Neural cell (in vitro differentiated cells): ENCODE results near the gene ZNF793.

Experiments used
- CTCF ChIP-seq: fragments of 450-650 bp; IDR thresholded peaks from 2 replicates; pipeline ENCODE4 v1.5.1; 2014; ENCODE audit warnings: antibody characterized with exemption, mild to moderate bottlenecking, moderate library complexity; ENCODE audit not compliant: poor library complexity, severe bottlenecking
- EP300 ChIP-seq: fragments of 450-650 bp; conservative IDR thresholded peaks from 2 replicates; pipeline ENCODE4 v1.6.1; 2014; ENCODE audit warnings: antibody characterized with exemption, mild to moderate bottlenecking, moderate library complexity; ENCODE audit not compliant: poor library complexity, severe bottlenecking
- MXI1 ChIP-seq: fragments of 450-650 bp; conservative IDR thresholded peaks from 2 replicates; pipeline ENCODE4 v1.6.1; 2014; ENCODE audit warnings: antibody characterized with exemption, mild to moderate bottlenecking; ENCODE audit not compliant: poor library complexity, severe bottlenecking
- POLR2AphosphoS5 ChIP-seq: IDR thresholded peaks from 2 replicates; pipeline ENCODE4 v1.6.1; 2012
- REST ChIP-seq: IDR thresholded peaks from 2 replicates; pipeline ENCODE4 v1.6.1; 2012; ENCODE audit warnings: borderline replicate concordance
- TAF1 ChIP-seq: IDR thresholded peaks from 2 replicates; pipeline ENCODE4 v1.6.1; 2012; ENCODE audit warnings: low read depth

GRCh38 chr19:37565370-37565669 is 58.6 kb downstream of the ZNF793 start:
- TF ChIP-seq CTCF, result no peak
- TF ChIP-seq MXI1, result no peak
- TF ChIP-seq POLR2AphosphoS5, result no peak
- no peak for TF ChIP-seq TAF1
- no peak for TF ChIP-seq REST
- no peak for TF ChIP-seq EP300
